GM21360 (cell line): ENCODE measurements around the gene HS1BP3.

Source experiments
- ATAC-seq: cut with Tn5 transposase; IDR thresholded peaks from one replicate; pipeline ENCODE4 v1.9.1; 2021; ENCODE audit warnings: mild to moderate bottlenecking, moderate library complexity; ENCODE audit not compliant: unreplicated experiment

The HS1BP3 gene

GRCh38 chr2:20650877-20651730, at the start of gene HS1BP3:
TSS of gene HS1BP3 (minus strand) at chr2:20651098. CDS start at chr2:20651063, 35 bp downstream.
- ATAC-seq = peak; percentile 95

- no peak for ATAC-seq
Measured at GRCh38 chr2:20698916-20699613, 48.2 kb upstream of the HS1BP3 start.

- no peak for ATAC-seq
Measured at GRCh38 chr2:20697322-20697934, 46.5 kb upstream of the HS1BP3 start.

GRCh38 chr2:20696366-20696765, 45.5 kb upstream of the HS1BP3 start:
- no peak for ATAC-seq

- ATAC-seq = no peak
Measured at GRCh38 chr2:20693317-20693716, 42.4 kb upstream of the HS1BP3 start.

- no peak for ATAC-seq
Measured at GRCh38 chr2:20692081-20692480, 41.2 kb upstream of the HS1BP3 start.

- ATAC-seq = no peak
Measured at GRCh38 chr2:20691076-20691734, 40.3 kb upstream of the HS1BP3 start.

- no peak for ATAC-seq
Measured at GRCh38 chr2:20689428-20690264, 38.7 kb upstream of the HS1BP3 start.

GRCh38 chr2:20687260-20687832, 36.4 kb upstream of the HS1BP3 start:
- ATAC-seq = no peak

GRCh38 chr2:20684581-20685063, 33.7 kb upstream of the HS1BP3 start:
- no peak for ATAC-seq

- no peak for ATAC-seq
Measured at GRCh38 chr2:20682167-20682920, 31.4 kb upstream of the HS1BP3 start.

GRCh38 chr2:20680744-20681375, 30.0 kb upstream of the HS1BP3 start:
- ATAC-seq = no peak

- no peak for ATAC-seq
Measured at GRCh38 chr2:20678780-20679179, 27.9 kb upstream of the HS1BP3 start.

GRCh38 chr2:20678086-20678395, 27.1 kb upstream of the HS1BP3 start:
- no peak for ATAC-seq

- ATAC-seq = peak; percentile 28
Measured at GRCh38 chr2:20677301-20678085, 26.6 kb upstream of the HS1BP3 start.

- ATAC-seq = peak; percentile 87
Measured at GRCh38 chr2:20676353-20677215, 25.7 kb upstream of the HS1BP3 start.
